ENCODE measurements around the gene BHLHE23. TPM values are rescaled to one million over a fixed set of nuclear protein-coding genes. Genes with fewer than 3 reads are reported as not detected.

The BHLHE23 gene
- not detected for polyA plus RNA-seq (2013, experiment 1 of 2)
- not detected for polyA plus RNA-seq (2013, experiment 2 of 2)

DNA sequence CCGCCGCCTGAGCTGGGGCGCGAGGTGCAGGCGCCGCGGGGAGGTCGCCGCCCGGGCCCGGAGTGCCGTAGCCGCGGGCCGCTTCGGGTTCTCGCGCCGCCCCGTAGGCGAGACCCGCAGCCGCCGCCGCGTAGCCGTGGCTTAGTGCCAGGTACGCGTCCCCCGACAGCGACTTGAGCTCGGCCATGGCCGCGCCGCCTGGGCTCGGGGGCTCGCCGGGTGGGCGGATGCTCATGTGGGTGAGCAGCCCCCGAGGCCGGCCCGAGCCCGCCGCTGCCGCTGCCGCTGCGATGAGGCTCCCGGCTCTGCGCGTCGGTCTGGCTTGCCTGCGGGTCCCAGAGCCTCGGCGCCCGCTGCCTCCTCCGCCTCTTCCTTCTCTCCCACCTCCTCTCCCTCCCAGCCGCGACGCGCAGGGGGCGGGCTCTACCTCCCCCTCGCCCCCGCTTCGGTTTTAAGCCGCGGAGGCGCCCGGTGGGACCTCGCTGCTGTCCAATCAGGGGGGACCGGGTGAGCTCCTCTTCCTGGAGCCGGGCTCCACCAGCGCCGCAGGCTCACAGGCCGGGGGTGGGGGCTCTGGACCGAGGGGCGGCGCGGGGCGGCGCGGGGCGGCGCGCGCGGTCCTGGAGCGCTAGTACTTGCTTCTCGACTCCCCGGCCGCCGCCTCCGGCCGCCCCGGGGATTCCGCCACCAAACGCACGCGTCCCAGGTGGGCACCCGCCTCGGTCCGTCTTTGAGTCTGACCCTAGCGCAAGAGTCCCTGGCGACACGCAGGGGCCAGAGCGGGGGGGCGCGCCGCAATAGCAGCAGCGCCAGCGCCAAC, at the start of gene BHLHE23:
TSS of gene BHLHE23 (minus strand) at position 425 of the 820 bp plus-strand sequence. CDS start at position 235, 190 bp downstream.
- Histone ChIP-seq H3K79me1 (ENCODE audit: low read length) (no peaks in the 10 kb centered on the region), H3K79me2 (ENCODE audit: control insufficient read depth, insufficient read depth, low read length) (no peaks in the 10 kb centered on the region), H3K4ac (ENCODE audit: low read depth, low read length) (no peak within 1 kb of the TSS), H3K4me2 (ENCODE audit: low read length) (no peak within 1 kb of the TSS), H2BK5ac (ENCODE audit: low read length) (no peak within 1 kb of the TSS), H3K23ac (ENCODE audit: low read length) (no peak within 1 kb of the TSS), H4K8ac (ENCODE audit: low read depth, low read length) (no peak within 1 kb of the TSS), H2BK15ac (replicated peaks; ENCODE audit: low read depth) (no peak within 1 kb of the TSS), H3K4me1 (ENCODE audit: control insufficient read depth, low read depth, low read length) (no peaks in the 10 kb centered on the region), H3K56ac (ENCODE audit: low read length) (no peak within 1 kb of the TSS), H2AK5ac (ENCODE audit: low read length) (no peak within 1 kb of the TSS), H3K9ac (ENCODE audit: low read length) (no peak within 1 kb of the TSS), H3K36me3 (ENCODE audit: control insufficient read depth, insufficient read depth, low read length) (no peaks in the 10 kb centered on the region), H3K18ac (ENCODE audit: low read length) (no peak within 1 kb of the TSS), H2BK120ac (ENCODE audit: low read depth, low read length) (no peak within 1 kb of the TSS), H3K4me3 (ENCODE audit: low read length) (no peak within 1 kb of the TSS), H3K27ac (ENCODE audit: low read depth, low read length) (no peak within 1 kb of the TSS), H3K27me3 (ENCODE audit: insufficient read depth, low read length, poor library complexity) (peaks cover 58% of the 10 kb centered on the region), H4K5ac (ENCODE audit: low read length) (no peak within 1 kb of the TSS)
- WGBS (ENCODE audit: extremely low coverage, insufficient coverage, low lambda C conversion rate) = no CpG with 5 or more reads among the region's 110 CpGs
- peak; percentile 65 for DNase-seq

DNA sequence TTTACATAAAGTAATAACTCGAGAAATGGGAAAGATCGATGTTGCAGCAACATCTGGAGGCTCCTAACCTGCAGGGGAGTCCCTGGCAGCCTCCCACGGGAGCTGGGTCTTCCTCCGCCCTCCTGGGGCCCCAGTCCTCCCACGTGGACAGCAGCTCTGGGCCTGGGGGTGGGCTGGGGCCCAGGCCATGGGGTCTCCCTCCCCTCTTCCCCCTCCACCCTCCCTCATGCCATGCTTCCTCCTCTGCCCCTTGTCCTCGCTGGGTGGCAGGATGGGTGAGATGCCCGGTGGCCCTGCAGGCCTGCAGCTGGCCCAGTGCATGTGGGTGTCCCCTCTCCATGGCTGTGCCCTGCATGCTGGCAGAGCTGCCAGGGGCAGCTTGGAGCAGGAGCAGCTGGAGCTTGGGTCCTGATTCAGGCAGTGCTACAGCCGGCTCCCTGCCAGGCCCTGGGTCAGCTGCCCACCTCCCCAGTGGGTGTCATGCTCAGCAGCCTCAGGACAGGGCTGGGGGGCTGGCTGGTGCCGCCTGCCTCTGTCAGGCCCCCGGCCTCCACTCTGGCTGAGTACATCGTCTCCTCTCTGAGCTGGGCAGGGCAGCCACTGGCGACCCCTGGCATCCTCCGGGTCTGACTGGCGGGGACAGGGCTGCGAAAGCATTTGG, 48.9 kb upstream of the BHLHE23 start:
- Histone ChIP-seq H3K4me3 (ENCODE audit: low read length) (no peak overlapping the region), H3K27ac (ENCODE audit: low read depth, low read length) (no peak overlapping the region), H4K5ac (ENCODE audit: low read length) (no peak overlapping the region), H3K18ac (ENCODE audit: low read length) (no peak overlapping the region), H2BK15ac (replicated peaks; ENCODE audit: low read depth) (no peak overlapping the region), H3K4me2 (ENCODE audit: low read length) (no peak overlapping the region), H3K9ac (ENCODE audit: low read length) (no peak overlapping the region), H3K56ac (ENCODE audit: low read length) (no peak overlapping the region), H4K8ac (ENCODE audit: low read depth, low read length) (no peak overlapping the region), H2BK5ac (ENCODE audit: low read length) (no peak overlapping the region), H3K4me1 (ENCODE audit: control insufficient read depth, low read depth, low read length) (no peaks in the 10 kb centered on the region), H2AK5ac (ENCODE audit: low read length) (no peak overlapping the region), H3K79me2 (ENCODE audit: control insufficient read depth, insufficient read depth, low read length) (no peaks in the 10 kb centered on the region), H3K4ac (ENCODE audit: low read depth, low read length) (no peak overlapping the region), H2BK120ac (ENCODE audit: low read depth, low read length) (no peak overlapping the region), H3K23ac (ENCODE audit: low read length) (no peak overlapping the region), H3K79me1 (ENCODE audit: low read length) (no peaks in the 10 kb centered on the region), H3K36me3 (ENCODE audit: control insufficient read depth, insufficient read depth, low read length) (no peaks in the 10 kb centered on the region), H3K27me3 (ENCODE audit: insufficient read depth, low read length, poor library complexity) (no peaks in the 10 kb centered on the region)
- no CpG with 5 or more reads among the region's 15 CpGs for WGBS (ENCODE audit: extremely low coverage, insufficient coverage, low lambda C conversion rate)
- DNase-seq = no peak

DNA sequence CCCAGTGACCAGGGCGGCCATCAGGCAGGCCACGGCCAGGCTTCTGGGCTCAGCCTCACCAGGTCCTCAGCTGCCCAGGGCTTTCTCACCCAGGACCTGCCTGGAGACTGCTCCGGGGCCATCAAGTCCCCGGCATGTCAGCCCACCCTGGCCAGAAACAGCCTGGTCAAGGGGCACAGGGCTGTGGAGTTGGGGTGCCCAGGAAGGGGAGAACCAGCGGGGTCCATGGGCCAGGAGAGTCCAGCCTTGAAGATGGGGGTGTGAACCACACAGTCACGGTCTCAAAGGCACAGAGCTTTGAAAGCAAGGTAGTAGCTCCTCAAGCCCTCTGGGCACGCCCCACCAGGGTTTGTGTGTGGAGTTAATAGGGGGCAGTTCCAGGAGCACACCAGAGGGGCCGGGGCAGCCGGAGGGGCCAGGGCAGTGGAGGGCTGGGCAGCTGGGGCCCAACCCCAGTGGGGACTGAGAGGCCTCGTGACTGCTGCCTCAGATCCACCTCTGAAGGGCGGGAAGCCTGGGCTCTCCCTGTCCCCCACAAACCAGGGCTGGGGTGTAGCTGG, 48.0 kb upstream of the BHLHE23 start:
- H2AK5ac ChIP-seq (ENCODE audit: low read length) = no peak overlapping the region
- no peaks in the 10 kb centered on the region for H3K79me2 ChIP-seq (ENCODE audit: control insufficient read depth, insufficient read depth, low read length)
- no peak overlapping the region for H2BK120ac ChIP-seq (ENCODE audit: low read depth, low read length)
- no peak overlapping the region for H3K4me3 ChIP-seq (ENCODE audit: low read length)
- no peak overlapping the region for H3K56ac ChIP-seq (ENCODE audit: low read length)
- H3K4me2 ChIP-seq (ENCODE audit: low read length) = no peak overlapping the region
- H3K4ac ChIP-seq (ENCODE audit: low read depth, low read length) = no peak overlapping the region
- H3K27me3 ChIP-seq (ENCODE audit: insufficient read depth, low read length, poor library complexity) = no peaks in the 10 kb centered on the region
- H4K8ac ChIP-seq (ENCODE audit: low read depth, low read length) = no peak overlapping the region
- no peaks in the 10 kb centered on the region for H3K4me1 ChIP-seq (ENCODE audit: control insufficient read depth, low read depth, low read length)
- H3K27ac ChIP-seq (ENCODE audit: low read depth, low read length) = no peak overlapping the region
- no peak for DNase-seq
- WGBS (ENCODE audit: extremely low coverage, insufficient coverage, low lambda C conversion rate) = no CpG with 5 or more reads among the region's 11 CpGs
- no peak overlapping the region for H2BK5ac ChIP-seq (ENCODE audit: low read length)
- no peaks in the 10 kb centered on the region for H3K36me3 ChIP-seq (ENCODE audit: control insufficient read depth, insufficient read depth, low read length)
- no peak overlapping the region for H3K9ac ChIP-seq (ENCODE audit: low read length)
- no peak overlapping the region for H4K5ac ChIP-seq (ENCODE audit: low read length)
- no peak overlapping the region for H3K23ac ChIP-seq (ENCODE audit: low read length)
- no peak overlapping the region for H2BK15ac ChIP-seq (replicated peaks; ENCODE audit: low read depth)
- H3K18ac ChIP-seq (ENCODE audit: low read length) = no peak overlapping the region
- H3K79me1 ChIP-seq (ENCODE audit: low read length) = no peaks in the 10 kb centered on the region

DNA sequence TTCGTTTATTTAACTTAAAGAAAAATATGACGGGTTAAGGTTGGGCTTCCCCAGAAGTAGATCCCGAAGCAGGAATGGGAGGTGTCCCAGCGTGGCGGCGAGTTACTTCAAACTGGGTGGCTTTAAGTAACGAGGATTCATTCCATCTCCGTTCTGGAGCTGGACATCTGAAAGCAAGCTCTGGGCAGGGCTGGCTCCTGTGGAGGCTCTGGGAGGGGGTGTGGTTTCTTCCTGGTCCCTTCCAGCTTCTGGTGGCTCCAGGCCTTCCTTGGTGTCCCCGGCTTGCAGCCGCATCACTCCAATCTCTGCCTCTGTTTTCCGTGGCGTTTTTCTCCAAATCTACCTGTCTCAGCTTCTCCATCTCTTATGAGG, 47.3 kb upstream of the BHLHE23 start:
- no peak overlapping the region for H2BK120ac ChIP-seq (ENCODE audit: low read depth, low read length)
- no peak overlapping the region for H3K56ac ChIP-seq (ENCODE audit: low read length)
- H2BK15ac ChIP-seq (replicated peaks; ENCODE audit: low read depth) = no peak overlapping the region
- WGBS (ENCODE audit: extremely low coverage, insufficient coverage, low lambda C conversion rate) = no CpG with 5 or more reads among the region's 12 CpGs
- no peak for DNase-seq
- no peaks in the 10 kb centered on the region for H3K79me1 ChIP-seq (ENCODE audit: low read length)
- no peak overlapping the region for H2AK5ac ChIP-seq (ENCODE audit: low read length)
- H3K4me2 ChIP-seq (ENCODE audit: low read length) = no peak overlapping the region
- H3K23ac ChIP-seq (ENCODE audit: low read length) = no peak overlapping the region
- no peaks in the 10 kb centered on the region for H3K79me2 ChIP-seq (ENCODE audit: control insufficient read depth, insufficient read depth, low read length)
- no peaks in the 10 kb centered on the region for H3K36me3 ChIP-seq (ENCODE audit: control insufficient read depth, insufficient read depth, low read length)
- H3K9ac ChIP-seq (ENCODE audit: low read length) = no peak overlapping the region
- H4K5ac ChIP-seq (ENCODE audit: low read length) = no peak overlapping the region
- H4K8ac ChIP-seq (ENCODE audit: low read depth, low read length) = no peak overlapping the region
- no peak overlapping the region for H3K27ac ChIP-seq (ENCODE audit: low read depth, low read length)
- no peak overlapping the region for H3K18ac ChIP-seq (ENCODE audit: low read length)
- no peak overlapping the region for H3K4ac ChIP-seq (ENCODE audit: low read depth, low read length)
- H3K27me3 ChIP-seq (ENCODE audit: insufficient read depth, low read length, poor library complexity) = no peaks in the 10 kb centered on the region
- H3K4me1 ChIP-seq (ENCODE audit: control insufficient read depth, low read depth, low read length) = no peaks in the 10 kb centered on the region
- no peak overlapping the region for H3K4me3 ChIP-seq (ENCODE audit: low read length)
- no peak overlapping the region for H2BK5ac ChIP-seq (ENCODE audit: low read length)

DNA sequence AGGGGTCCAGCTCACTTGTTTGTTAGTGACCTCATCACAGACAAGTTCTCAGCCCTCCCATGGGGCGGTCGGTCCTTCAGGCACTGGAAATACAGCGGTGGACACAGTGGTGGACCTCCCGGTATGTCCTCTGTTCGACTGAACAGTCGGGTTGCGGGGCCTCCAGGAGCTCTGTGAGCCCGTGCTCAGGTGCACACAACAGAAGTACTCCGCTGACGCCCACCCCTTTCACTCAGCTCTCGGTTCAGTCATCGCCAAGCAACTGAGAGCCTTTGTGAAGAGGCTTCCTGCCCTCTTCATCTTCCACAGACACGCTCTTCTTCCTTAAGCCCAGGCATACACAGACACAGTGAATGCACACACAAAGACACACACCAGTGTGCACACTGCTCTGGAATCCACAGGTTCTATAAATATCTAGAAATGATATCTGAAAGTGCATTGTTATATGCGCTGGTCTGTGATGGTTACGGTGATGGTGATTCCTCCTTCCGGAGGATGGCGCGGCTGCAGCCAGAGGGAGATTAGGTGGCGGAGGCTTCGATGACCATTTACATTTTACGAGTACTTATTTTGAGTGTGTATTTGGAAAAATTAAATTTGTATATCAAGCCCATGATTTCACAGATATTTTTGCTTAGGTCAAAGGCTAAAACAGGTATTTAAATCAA, 46.8 kb upstream of the BHLHE23 start:
- Histone ChIP-seq H3K79me1 (ENCODE audit: low read length) (no peaks in the 10 kb centered on the region), H3K4me3 (ENCODE audit: low read length) (no peak overlapping the region), H2BK5ac (ENCODE audit: low read length) (no peak overlapping the region), H3K18ac (ENCODE audit: low read length) (no peak overlapping the region), H3K23ac (ENCODE audit: low read length) (no peak overlapping the region), H3K9ac (ENCODE audit: low read length) (no peak overlapping the region), H3K4me1 (ENCODE audit: control insufficient read depth, low read depth, low read length) (no peaks in the 10 kb centered on the region), H3K79me2 (ENCODE audit: control insufficient read depth, insufficient read depth, low read length) (no peaks in the 10 kb centered on the region), H3K4me2 (ENCODE audit: low read length) (no peak overlapping the region), H2BK120ac (ENCODE audit: low read depth, low read length) (no peak overlapping the region), H4K8ac (ENCODE audit: low read depth, low read length) (no peak overlapping the region), H4K5ac (ENCODE audit: low read length) (no peak overlapping the region), H2BK15ac (replicated peaks; ENCODE audit: low read depth) (no peak overlapping the region), H2AK5ac (ENCODE audit: low read length) (no peak overlapping the region), H3K27ac (ENCODE audit: low read depth, low read length) (no peak overlapping the region), H3K56ac (ENCODE audit: low read length) (no peak overlapping the region), H3K4ac (ENCODE audit: low read depth, low read length) (no peak overlapping the region), H3K36me3 (ENCODE audit: control insufficient read depth, insufficient read depth, low read length) (no peaks in the 10 kb centered on the region), H3K27me3 (ENCODE audit: insufficient read depth, low read length, poor library complexity) (no peaks in the 10 kb centered on the region)
- WGBS (ENCODE audit: extremely low coverage, insufficient coverage, low lambda C conversion rate) = no CpG with 5 or more reads among the region's 21 CpGs
- no peak for DNase-seq

Data from mesendoderm (in vitro differentiated cells).